ENCODE results near the gene AMN.

The AMN gene

DNA sequence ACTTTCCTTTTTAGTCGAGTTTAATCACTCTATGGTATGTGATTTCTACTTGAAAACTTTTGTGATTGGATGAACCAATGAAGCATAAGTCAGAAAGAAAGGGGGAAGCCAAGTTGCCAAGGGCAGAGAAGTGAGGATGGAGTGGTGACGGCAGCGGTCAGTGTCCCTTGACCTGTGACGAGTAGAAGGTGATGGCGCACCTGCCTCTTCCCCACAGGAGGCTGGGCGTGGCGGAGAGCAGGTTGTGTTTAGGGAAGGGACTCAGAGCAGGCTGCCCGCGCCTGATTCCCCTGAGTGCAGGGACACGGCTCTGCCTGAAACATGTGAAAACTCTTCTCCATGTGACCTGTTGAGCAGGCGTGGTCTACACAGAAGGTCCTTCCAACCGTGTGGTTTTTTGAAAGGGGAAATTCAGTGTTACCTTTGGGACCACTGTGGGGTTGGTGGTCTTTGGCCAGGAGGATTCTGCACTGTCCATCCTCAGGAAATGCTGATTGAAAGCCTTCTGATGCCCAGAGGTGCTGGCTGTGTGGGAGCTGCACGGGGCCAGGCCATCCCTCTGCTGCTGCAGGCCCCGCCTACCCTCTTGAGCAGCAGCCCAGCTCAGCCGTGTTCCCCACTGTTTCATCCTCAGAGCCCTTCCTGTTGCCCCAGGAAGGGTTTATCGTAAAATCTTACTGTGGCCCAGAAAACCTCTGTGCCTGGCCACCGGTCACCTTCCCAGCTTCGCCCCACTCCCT lies 23.5 kb upstream of the AMN start:
- no peak for DNase-seq (ENCODE audit: low spot score)

DNA sequence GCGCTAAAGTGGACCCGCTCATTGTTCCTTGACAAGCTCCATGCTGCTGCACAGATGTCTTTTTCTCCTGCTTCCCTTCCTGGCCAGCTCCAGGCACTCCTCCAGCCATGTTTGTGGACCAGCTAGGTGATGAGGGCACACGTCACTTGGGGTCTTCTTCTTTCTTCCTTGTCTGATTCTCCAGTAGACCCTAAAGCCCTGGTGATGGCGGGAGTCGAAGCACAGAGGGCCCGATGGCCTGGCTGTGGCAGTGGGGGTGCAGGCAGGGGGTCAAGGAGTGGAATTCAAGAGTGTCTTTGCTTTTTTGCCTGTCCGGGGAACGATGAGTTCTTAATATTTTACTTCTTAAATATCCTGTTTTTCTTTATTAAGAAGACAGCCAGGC lies 23.0 kb upstream of the AMN start:
- DNase-seq (ENCODE audit: low spot score), result no peak

DNA sequence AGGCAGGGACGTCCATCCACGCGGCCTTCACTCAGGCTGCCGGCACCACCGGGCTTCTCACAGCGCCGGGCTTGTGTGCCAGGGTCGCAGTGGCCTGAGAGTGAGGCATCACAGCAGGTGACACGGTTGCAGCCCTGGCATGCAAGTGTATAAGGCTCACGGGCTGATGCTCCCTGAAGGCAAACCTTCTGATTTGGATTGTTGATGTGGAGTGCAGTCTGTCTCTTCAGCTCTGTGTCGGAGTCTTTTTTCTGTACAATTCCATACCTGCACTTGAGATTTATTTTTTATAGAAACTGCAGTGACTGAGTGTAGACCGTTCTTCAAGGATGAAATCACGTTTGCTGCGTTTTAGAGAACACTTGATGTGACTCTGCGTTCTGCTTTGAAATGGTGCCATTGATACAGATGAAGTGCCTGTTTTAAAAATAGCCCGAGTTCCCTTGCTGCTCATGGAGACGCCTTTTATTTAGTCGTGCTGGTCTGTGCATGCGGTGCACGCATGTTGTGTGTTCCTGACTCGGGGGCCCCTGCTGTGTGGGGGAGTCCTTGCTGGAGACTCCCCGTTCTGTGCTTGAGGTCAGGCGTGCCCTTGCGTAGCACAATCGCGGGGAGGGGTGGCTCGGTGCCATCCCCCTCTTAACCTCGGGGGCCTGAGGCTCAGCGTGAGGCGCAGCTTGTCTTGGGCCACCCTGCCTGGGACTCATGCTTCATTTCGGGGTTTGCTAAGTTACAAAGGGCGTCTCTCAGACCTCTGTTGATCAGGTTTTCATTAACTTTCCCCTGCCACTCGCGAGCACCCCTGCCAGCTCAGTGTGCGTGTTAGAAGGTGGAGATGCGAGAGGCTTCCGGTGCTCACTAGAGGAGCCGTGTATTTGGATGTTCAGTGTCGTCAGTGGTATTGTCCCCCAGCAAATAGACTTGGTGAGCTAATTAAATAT lies 21.6 kb upstream of the AMN start:
- DNase-seq (ENCODE audit: low spot score), result no peak

DNA sequence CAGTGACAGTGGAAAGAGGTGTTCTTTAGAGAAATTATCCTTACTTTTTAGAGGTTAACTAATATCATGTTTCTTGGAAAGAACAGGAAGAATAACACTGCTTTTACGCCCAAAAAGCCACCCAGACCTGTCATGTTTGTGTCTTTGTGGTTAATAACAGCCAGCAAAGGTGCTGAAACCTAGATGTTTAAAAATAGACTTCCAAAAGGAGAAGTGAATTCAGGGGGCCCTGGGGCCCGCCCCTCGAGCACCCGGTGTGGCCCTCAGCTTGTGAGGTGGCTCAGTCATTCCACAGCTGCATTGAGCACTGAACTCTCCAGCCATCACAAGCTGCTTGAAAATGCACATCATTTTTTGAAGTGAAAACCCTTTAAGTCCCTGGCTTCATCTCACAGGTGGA lies 20.8 kb upstream of the AMN start:
- DNase-seq (ENCODE audit: low spot score), result no peak

DNA sequence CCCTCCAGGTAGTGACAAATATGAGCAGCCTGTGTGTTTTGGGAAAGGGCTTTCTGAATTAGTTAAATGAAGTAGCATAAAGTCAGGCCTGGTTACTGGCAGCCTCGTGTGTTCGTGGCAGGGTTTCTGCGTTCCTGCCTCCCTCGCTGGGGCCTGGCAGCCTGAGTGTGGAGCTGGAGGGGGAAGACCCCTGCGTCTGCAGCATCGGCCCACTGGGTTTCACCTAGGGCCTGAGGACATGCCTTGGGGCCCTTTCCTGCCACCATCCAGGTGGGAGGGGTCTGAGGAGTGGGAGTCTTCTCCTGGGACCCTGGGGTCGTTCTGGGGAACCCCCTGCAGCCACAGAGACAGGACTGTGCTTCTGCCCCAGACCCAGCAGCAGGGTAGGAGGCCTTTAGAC lies 20.4 kb upstream of the AMN start:
- DNase-seq (ENCODE audit: low spot score), result no peak

DNA sequence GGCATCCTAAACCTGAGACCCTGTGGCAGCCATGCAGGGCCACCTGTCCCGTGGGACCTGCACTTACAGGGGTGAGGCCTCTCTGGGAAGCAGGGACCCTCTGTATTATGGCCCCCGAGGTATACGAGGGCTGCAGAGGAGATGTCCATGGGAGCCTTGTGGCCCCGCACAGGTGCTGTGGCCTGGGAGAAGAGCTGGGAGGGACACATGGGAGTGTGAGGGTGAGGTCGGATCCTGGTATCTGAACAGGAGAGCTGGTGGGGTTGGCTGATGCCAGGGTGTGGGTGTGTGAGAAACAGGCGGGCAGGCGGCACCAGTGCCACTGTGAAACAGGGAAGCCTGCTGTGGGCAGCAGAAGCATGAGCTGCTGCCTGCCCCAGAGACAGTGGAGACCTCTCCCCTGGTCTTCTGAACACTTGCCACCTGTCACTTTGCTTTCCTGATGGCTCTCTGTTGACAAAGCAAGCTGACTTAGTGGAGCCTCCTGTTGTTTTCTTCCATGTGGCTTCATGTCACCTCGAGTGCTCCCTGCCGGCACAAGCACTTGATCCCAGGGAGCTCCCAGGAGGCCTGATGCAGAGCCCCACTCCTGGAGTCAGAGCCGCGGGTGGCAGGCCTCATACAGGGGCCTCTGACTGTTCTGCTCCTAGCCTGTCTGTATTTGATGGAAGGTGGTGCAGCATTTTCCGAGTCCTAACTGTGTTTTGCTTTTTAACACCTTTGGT lies 19.8 kb upstream of the AMN start:
- DNase-seq (ENCODE audit: low spot score), result no peak

DNA sequence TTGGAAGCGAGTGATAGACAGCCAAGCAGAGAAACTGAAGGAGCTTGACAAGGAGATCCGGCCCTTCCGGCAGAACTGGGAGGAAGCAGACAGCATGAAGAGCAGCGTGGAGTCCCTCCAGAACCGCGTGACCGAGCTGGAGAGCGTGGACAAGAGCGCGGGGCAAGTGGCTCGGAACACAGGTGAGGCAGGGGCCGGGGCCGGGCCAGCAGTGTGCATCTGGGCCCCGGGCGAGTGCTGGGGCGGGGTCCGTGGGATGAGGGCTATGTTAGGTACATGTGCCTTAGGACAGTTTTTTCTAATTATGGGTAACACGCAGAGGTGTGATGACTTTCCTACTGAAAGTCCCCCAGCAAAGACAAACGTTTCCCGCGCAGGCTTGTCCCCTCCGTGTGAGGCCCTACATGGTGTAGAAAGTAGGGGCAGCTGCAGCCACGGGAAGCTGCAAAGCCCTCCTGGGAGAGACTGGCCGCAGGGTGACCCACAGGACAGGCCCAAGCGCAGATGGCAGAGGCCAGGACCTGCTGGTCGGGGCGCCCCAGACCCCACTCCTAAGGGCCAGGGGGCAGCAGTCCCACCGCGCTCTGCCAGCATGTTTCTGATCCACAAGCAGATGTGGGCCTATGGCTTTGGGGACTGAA lies 19.1 kb upstream of the AMN start:
- DNase-seq (ENCODE audit: low spot score), result no peak

DNA sequence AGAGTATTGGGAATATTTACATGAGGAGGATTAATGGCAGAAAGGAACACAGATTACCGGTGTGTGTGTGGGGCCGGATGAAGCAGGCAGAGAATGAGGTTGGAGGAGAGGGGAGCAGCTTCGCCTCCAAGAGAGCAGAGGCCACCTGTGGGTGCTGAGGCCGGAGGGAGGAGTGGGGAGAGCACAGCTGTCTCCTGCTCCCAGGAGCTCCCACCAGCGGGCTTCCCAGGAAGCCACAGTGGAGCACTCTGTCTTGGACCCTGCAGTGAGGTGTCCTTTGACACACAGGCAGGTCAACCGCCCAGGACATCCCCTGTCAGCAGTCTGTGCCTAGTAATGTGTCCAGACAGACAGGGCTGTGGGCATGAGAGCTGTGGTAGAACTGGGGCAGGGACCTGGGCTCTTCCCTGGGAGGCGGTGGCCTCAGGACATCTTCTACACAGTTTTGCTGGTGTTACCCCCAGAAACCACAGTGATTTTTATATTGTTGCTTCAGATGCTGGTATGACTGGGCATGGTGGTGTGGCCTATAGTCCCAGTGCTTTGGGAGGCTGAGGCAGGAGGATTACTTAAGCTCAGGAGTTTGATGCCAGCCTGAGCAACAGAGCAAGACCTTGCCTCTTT lies 18.5 kb upstream of the AMN start:
- no peak for DNase-seq (ENCODE audit: low spot score)

DNA sequence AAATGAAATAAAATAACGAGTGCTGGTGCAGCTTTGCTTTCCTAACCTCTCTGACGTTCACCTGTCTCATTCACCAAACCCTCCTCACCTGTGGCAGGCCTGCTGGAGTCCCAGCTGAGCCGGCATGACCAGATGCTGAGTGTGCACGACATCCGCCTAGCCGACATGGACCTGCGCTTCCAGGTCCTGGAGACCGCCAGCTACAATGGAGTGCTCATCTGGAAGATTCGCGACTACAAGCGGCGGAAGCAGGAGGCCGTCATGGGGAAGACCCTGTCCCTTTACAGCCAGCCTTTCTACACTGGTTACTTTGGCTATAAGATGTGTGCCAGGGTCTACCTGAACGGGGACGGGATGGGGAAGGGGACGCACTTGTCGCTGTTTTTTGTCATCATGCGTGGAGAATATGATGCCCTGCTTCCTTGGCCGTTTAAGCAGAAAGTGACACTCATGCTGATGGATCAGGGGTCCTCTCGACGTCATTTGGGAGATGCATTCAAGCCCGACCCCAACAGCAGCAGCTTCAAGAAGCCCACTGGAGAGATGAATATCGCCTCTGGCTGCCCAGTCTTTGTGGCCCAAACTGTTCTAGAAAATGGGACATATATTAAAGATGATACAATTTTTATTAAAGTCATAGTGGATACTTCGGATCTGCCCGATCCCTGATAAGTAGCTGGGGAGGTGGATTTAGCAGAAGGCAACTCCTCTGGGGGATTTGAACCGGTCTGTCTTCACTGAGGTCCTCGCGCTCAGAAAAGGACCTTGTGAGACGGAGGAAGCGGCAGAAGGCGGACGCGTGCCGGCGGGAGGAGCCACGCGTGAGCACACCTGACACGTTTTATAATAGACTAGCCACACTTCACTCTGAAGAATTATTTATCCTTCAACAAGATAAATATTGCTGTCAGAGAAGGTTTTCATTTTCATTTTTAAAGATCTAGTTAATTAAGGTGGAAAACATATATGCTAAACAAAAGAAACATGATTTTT lies 17.1 kb upstream of the AMN start:
- DNase-seq (ENCODE audit: low spot score), result no peak

DNA sequence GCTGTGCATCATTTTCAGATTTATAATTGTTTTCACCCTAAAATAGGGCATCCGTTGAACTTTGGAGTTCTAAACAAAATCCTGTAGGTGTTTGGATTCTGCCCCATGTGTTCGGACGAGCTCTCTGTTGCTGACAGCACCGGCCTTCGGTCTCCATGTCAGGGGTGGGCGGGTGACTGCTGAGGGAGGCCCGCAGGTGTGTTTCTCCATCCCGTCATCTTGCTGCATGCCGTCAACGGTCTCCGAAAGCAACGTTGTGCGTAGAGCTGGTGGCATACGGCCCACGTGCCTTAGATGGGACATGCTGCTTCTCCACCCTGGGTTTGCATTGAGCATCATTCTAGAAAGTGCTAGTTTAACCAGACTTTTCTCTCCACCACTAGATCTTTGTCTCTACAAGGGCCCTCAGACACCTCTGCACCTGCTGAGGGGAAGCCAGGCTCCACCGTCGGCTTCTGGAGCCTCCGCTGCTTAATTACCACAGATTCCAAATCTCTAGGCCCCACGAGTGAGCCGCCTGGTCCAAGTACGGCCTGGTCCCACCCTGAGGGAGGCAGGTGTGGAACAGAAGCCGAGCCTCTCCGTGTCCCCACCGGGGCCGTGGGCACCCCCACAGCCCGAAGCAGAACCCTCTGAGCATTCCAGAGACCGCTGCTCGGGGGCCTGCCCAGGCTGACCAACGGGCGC lies 15.7 kb upstream of the AMN start:
- no peak for DNase-seq (ENCODE audit: low spot score)

DNA sequence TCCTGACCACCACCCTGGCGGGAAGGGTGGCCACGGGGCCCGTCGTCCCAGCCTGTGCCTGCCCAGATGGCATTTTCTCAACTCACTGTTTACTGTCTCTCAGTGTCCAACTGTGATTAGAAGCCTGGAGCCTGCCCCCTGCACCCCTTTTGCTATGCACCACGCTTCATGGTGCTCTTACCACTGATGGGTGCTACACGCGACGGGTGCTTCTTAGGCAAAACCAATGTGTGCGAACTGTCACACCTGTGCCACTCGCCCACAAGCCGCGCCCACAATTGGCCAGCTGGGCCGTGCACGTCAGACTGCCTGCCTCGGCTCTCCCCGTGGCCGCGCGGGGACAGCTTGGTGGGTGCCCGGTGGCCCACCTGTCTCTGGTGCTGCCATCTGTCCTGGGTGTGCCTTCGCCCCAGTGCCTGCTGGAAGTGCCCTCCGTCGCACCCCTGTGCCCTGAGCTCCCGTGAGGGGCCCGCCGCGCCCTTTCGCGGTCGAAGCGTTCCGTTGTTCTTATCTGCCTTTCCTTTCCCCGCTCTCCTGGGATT lies 15.1 kb upstream of the AMN start:
- no peak for DNase-seq (ENCODE audit: low spot score)

DNA sequence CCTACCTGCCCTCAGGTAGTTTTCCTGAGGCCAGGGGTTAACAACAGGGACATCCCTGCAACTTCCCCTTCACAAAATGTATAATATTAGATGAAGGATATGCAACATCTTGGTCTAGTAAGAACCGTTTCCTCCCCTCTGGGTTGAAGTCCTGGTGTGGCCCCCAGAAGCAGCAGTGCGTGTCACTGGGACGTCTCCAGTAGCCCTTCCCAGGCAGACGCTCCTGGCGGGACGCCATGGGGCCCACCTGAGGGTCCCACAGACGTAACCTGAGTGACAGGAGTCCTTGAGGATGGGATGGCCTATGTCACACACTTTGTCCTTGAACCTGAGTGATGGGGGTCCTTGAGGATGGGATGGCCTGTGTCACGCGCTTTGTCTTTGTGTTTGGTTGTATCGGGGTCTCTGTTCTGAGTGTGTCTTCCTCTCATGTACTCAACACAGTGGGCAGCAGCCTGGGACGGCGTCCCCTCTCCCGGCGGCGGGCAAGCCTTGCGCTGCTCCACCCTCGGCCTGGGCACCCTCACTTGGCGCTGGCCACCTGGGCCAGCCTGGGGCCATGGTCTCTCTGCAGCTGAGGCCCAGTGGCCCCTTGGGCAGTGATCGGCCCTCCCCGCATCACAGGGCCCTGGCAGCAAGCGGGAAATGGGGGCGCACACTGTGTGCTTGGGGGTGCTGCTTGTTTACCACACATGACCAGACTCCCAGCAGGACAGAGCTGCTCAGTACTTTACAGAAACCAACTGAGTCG lies 14.3 kb upstream of the AMN start:
- no peak for DNase-seq (ENCODE audit: low spot score)

DNA sequence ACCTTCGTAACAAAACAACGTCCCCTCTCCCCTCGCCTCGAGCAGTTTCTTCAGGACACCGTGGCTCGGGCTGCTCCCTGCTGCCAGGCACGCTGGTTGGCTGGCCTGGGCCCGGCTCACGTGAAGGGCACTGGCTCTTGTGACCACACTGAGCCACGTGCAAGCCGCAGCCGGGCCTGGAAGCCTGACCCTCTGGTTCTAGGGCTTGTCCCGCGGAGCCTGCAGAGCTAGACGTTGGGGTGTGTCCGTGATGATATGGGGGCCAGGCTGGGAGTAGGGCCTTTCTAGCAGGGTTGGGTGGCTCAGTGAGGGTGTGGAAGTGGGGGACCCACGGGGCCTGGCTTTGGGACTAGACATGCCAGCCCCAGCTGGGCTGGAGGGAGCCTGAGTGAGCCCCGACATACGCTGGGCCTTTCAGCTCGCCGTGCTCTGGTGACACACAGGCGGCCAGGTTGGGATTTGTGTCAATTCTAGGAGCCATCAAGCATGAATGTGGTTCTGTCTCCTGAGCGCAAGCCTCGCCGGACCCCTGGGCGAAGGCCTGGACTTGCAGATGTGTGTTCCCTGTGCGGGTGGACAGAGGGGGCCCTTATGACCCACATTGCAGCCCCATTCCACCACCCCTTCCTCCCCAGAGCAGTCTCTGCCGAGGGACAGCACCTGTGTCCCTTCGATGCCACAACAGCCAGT lies 13.6 kb upstream of the AMN start:
- DNase-seq (ENCODE audit: low spot score), result no peak

DNA sequence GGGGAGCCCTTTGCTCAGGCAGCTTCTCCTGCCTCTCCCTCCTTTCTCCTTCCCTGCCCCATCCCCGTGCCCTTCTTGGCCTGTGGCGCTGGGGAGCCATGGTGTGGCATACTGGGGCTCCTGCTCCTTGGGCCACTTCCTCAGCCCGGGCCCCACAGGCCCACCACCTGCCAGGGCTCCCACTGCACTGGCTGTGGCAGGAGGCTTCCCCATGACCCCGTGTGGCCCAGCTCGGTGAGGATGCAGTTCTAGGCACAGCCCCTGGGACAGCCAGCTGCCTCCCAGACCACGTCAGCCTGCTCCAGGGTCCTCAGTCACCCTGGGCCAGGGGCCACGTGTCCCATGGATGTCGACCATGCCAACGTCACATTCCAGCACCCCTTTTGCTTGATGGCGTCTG lies 13.0 kb upstream of the AMN start:
- DNase-seq (ENCODE audit: low spot score), result no peak

DNA sequence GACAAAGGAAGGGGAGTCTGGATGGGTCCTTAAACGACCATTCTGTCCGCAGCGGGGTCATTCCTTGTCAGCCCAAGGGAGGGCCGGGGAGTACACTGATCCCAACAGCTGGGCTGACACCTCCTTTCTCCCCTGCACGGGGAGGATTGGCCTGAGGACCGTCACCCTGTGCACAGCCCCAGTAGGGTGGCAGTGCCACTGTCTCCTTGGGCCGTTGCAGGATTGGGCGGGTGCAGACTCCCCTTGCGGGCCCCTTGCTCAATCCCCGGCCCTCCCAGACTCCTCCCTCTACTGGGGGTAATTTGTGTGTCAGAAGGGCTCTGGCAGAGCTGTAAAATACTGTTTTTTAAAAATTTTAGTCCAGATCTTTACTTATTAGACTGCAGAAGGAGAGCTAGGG lies 12.6 kb upstream of the AMN start:
- no peak for DNase-seq (ENCODE audit: low spot score)

DNA sequence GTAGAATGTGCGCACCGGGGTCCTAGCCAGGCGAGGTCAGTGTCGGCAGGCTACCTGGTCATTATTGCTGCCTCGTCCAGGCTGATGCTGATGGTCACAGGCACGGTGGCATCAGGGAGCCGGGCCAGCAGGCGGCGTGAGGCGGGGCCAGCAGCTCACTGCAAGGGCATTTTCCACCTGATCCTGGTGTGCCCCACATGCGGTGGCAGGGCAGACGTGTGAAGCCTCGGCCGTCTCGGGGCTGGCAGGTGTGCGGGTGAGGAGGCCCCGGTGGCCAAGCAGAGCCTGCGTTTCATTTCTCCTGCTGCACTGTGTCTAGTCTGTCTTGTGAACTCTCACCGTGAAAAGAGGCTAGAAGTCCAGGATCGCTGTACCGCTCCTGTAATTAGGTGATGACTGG lies 12.0 kb upstream of the AMN start:
- DNase-seq (ENCODE audit: low spot score), result no peak

DNA sequence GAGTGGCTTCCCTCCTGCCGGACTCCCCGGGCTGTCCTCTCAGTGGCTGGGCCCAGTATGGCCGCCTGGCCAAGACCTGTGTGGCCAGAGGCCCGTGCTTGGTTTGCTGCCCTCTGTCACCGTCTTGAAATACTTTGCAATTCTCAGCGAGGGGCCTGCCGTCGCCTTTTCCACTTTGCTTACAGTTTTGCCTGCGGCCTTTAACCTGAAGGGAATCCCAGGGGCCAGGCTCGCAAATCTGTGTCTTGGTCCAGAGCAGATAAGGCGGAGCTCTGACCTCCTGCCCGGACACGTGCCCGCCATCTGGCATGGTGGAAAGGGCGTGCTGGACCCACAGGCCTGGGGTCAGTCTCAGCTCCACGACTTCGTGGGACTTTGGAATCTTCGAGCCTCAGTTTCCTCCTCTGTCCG lies 10.9 kb upstream of the AMN start:
- no peak for DNase-seq (ENCODE audit: low spot score)

DNA sequence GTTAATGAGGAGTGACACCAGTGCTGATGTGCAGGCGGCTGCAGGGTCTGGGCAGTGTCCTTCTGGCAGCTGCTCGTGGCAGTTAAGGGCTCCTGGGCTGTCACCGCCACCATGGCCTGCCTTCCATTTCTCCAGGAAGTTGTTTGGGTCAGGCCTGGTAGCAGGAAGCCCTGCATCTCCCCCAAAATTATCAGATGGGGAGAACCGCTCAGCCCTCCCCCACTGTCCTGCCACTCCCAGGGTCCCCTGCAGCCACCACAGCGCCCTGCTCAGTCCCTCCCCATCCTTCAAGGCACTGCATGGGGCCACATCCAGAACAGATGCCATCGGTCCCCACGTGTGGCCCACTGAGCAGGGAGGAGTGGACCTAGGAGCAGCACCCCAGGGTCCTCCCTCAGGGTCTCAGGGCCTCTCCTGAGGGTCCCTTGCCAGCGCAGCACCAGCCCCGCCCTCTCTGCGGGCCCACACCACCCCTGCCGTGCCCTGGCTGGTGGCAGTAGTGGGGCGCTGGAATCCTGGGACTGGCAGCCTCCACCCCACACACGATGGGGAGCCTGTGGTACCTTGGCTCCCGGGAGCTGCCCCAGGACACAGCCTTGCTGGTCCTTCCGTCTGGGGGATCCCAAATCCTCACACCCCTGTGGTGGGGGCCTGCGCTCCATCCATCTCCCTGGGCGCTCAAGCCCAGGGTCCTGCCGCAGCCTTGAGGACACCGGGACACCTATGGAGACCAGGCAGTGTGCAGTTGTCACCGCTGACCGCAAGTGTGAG lies 10.3 kb upstream of the AMN start:
- no peak for DNase-seq (ENCODE audit: low spot score)

Measured in hematopoietic multipotent progenitor cell treated with erythropoietin and hydrocortisone succinate and interleukin-3 and kit ligand, for 15 days (in vitro differentiated cells).